NCI-H1436 (cell line): ENCODE measurements around the gene FAM193A.
A peak's percentile ranks its signal among the peaks of the same experiment; 100 is the strongest.
"Not testable (repeated sequence)": the region's sequence is repeated elsewhere in the genome, so short reads cannot be mapped to it uniquely, and the experiment has no call there.

Source experiments
- DNase-seq: peaks from one replicate; lab custom pipeline; 2025; lab: John Stamatoyannopoulos, UW

Gene FAM193A

GRCh38 chr4:2691313-2691712 lies 154.9 kb downstream of the FAM193A start:
- no peak for DNase-seq

- no peak for DNase-seq
Measured at GRCh38 chr4:2691952-2692435, 155.5 kb downstream of the FAM193A start.

- DNase-seq = no peak
Measured at GRCh38 chr4:2694691-2695090, 158.2 kb downstream of the FAM193A start.

GRCh38 chr4:2695346-2696060 lies 159.1 kb downstream of the FAM193A start:
- no peak for DNase-seq

- no peak for DNase-seq
Measured at GRCh38 chr4:2696423-2696822, 160.0 kb downstream of the FAM193A start.

- no peak for DNase-seq
Measured at GRCh38 chr4:2697995-2698414, 161.6 kb downstream of the FAM193A start.

- DNase-seq = no peak
Measured at GRCh38 chr4:2698504-2698903, 162.1 kb downstream of the FAM193A start.

- no peak for DNase-seq
Measured at GRCh38 chr4:2698951-2699505, 162.6 kb downstream of the FAM193A start.

GRCh38 chr4:2699534-2699933 lies 163.1 kb downstream of the FAM193A start:
- DNase-seq = no peak

- no peak for DNase-seq
Measured at GRCh38 chr4:2700031-2700430, 163.6 kb downstream of the FAM193A start.

- DNase-seq = no peak
Measured at GRCh38 chr4:2702361-2702760, 165.9 kb downstream of the FAM193A start.

GRCh38 chr4:2702770-2703169 lies 166.3 kb downstream of the FAM193A start:
- no peak for DNase-seq

GRCh38 chr4:2712261-2712842 lies 175.9 kb downstream of the FAM193A start:
- no peak for DNase-seq

GRCh38 chr4:2713337-2713736 lies 176.9 kb downstream of the FAM193A start:
- no peak for DNase-seq

- peak; percentile 40 for DNase-seq
Measured at GRCh38 chr4:2714061-2714770, 177.8 kb downstream of the FAM193A start.

- DNase-seq = no peak
Measured at GRCh38 chr4:2714918-2715317, 178.5 kb downstream of the FAM193A start.

- no peak for DNase-seq
Measured at GRCh38 chr4:2715426-2715825, 179.0 kb downstream of the FAM193A start.

- no peak for DNase-seq
Measured at GRCh38 chr4:2716236-2716635, 179.8 kb downstream of the FAM193A start.

GRCh38 chr4:2721586-2721985 lies 185.1 kb downstream of the FAM193A start:
- DNase-seq = no peak

- no peak for DNase-seq
Measured at GRCh38 chr4:2722033-2722432, 185.6 kb downstream of the FAM193A start.

- no peak for DNase-seq
Measured at GRCh38 chr4:2723751-2724150, 187.3 kb downstream of the FAM193A start.

- no peak for DNase-seq
Measured at GRCh38 chr4:2725380-2725779, 188.9 kb downstream of the FAM193A start.

GRCh38 chr4:2726881-2727280 lies 190.4 kb downstream of the FAM193A start:
- DNase-seq = not testable (repeated sequence)
